Epithelial cell of proximal tubule (primary cell): ENCODE results near the gene KIF5B. TPM values are rescaled to one million over a fixed set of nuclear protein-coding genes. Genes with fewer than 3 reads are reported as not detected.
A peak's percentile ranks its signal among the peaks of the same experiment; 100 is the strongest.
"Not testable (repeated sequence)": the region's sequence is repeated elsewhere in the genome, so short reads cannot be mapped to it uniquely, and the experiment has no call there.

Source experiments
- DNase-seq: peaks from one replicate; pipeline ENCODE4 v3.0.0-alpha.2; 2011; ENCODE audit warnings: low read depth
- H3K4me3 ChIP-seq: 2 replicates; pipeline ENCODE4 v1.5.1; 2011; ENCODE audit warnings: low read depth, mild to moderate bottlenecking, low read length
- CTCF ChIP-seq: conservative IDR thresholded peaks from 2 replicates; pipeline ENCODE4 v1.5.1; 2012; ENCODE audit warnings: low read depth, mild to moderate bottlenecking, low read length
- total RNA-seq: library from RNA; depleted of rRNA; stranded (reverse); fragments of >200 nt; gene quantifications from 2 replicates; pipeline ENCODE4 v1.2.3, GENCODE V29; 2015

KIF5B gene
- total RNA-seq, 1 donor from 2014 or later: 106 TPM

DNA sequence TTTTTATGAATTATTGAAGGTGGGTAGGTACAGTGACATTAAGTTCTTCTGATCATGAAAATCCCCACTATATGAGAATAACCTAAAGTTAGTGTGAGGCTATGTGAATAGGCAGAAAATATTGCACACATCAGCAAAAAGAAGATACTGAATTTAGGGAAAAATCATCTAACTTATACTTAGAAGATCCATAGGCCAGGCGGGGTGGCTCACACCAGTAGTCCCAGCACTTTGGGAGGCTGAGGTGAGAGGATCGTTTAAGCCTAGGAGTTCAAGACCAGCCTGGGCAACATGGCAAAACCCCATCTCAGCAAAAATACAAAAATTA lies 78.1 kb downstream of the KIF5B start:
- no peak for DNase-seq
- no peak overlapping the region for H3K4me3 ChIP-seq
- no peak for TF ChIP-seq CTCF

DNA sequence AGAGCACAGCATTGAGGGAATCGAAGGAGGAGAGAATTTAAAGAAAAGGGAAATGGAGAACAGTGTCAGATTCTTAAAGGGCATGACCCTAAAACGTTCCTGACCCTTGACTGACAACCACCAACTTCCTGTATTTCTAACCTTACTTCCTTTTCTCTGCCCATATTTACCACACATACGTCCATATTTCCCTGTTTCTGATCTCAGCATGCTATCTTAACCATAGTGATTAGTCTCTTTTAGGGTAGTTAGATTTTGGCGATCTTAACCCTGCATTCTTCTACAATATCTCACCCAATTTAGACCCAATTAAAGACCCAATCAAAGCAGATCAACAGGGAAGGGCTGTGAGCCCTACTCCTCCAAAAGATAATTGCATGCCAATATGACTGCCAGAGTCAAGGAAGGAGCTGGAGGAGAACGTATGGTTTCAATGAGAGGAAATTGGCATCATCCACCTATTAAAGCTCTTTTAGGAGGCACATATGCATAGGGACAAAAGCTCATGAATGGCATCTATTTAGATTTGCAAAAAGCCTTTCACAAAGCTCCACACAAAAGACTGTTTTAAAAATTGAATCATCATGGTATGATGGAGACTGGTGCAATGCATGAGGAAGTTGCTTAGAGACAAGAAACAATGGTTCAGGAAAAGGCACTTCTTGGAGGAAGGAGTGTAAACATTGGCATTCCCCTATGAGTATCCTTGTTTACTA lies 78.6 kb downstream of the KIF5B start:
- DNase-seq: peak; percentile 18
- no peak for TF ChIP-seq CTCF
- no peak overlapping the region for H3K4me3 ChIP-seq

- no peak overlapping the region for H3K4me3 ChIP-seq
- DNase-seq: no peak
- no peak for TF ChIP-seq CTCF
These were observed 81.0 kb downstream of the KIF5B start for GRCh38 chr10:31975157-31975765.

- TF ChIP-seq CTCF: no peak
- DNase-seq: no peak
- no peak overlapping the region for H3K4me3 ChIP-seq
These were observed 81.6 kb downstream of the KIF5B start for GRCh38 chr10:31974434-31975124.

DNA sequence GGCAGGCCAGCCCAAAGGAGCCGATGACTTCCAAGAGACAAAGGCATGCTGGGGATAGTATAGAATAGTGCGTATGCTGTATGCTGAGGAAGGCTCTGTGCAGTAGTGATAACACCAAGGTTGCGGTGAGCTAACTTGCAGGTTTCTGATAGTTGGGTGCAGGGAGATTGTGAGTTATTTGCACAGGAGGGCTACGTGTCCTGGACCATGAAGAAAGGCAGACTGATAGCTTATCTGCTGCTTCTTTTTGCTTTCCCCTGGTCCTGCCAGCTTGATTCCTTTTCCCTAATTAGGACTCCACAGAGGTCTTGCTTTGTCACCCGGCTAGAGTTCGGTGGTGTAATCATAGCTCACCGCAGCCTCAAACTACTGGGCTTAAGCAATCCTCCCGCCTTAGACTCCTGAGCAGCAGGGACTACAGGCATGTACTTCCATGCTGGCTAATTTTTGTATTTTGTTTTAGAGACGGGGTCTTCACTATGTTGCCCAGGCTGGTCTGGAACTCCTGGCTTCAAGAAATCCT lies 83.6 kb downstream of the KIF5B start:
- no peak for TF ChIP-seq CTCF
- no peak overlapping the region for H3K4me3 ChIP-seq
- DNase-seq: no peak

GRCh38 chr10:31969847-31970246 lies 86.4 kb downstream of the KIF5B start:
- H3K4me3 ChIP-seq, DNase-seq: not testable (repeated sequence)

DNA sequence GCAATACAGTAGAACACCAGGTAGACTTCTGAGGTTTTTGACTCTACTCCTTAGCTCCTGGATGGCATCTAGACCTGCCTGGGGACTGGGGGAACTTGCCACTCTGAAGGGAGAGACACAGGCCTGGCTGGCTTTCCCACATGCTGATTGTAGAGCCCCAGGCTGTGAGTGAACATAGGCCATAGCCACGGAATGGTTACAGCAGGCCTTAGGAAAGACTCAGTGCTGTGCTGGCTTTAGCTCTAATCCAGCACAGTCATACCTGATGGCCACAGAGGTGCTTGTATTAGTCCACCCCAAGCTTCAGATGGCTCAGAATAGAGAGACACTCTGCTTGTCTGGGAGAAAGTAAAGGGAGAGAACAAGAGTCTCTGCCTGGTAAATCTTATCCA lies 92.6 kb downstream of the KIF5B start:
- no peak for DNase-seq
- TF ChIP-seq CTCF: no peak
- no peak overlapping the region for H3K4me3 ChIP-seq
